Suprapubic skin (tissue), 4 donors: ENCODE measurements around the gene NOSIP.

Experiments
- POLR2A ChIP-seq, 2 donors: fragments of 450-650 bp; IDR thresholded peaks; one replicate each; pipeline ENCODE4 v1.6.1; 2017; ENCODE audit warnings: antibody characterized with exemption in 2 of 2, mild to moderate bottlenecking in 2 of 2, moderate library complexity in 2 of 2
- POLR2AphosphoS5 ChIP-seq, 3 donors: sonication (generic); formaldehyde crosslinking; IDR thresholded peaks; one replicate each; pipeline ENCODE4 v1.6.1; 2017; ENCODE audit warnings: antibody characterized with exemption in 3 of 3
- TF ChIP-seq, protein P1 (sequence below), 2 donors: fragments of 200-600 bp in 1 of 2; fragments of 450-650 bp in 1 of 2; sonication (generic) in 1 of 2; IDR thresholded peaks; one replicate each; pipeline ENCODE4 v1.5.1; 2016 to 2019; ENCODE audit warnings: antibody characterized with exemption in 2 of 2, mild to moderate bottlenecking in 1 of 2, moderate library complexity in 1 of 2

DNA sequence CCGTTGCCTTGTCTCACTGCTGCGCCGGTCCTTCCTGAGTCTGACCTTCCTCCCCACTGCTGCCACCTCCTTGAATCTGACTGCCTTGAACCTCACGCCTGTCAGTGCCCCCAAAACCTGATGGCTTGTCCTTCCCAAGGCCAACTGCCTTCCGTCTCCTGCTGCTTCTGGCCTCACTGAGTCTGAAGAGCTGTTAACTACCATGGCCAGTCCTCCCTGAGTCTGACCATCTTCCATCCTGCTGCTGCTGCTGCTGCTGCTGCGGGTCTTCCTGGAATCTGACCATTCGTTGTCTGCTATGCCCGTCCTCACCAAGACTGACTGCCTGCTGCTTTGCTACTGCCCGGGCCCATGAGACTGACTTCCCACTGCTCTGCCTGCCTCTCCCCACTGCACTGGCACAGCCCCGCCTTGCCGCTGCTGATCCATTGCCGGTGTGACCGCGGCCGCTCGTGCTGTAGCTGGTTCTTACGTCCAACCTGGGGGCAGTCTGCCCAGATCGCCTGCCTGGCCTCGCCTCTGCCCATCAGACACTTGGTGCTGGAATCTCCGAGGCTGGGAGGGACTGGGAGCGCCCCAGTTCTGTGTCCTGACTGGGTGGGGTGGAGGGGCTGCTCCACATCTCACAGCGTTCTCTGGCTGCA lies 55.4 kb downstream of the NOSIP start:
- TF ChIP-seq, protein P1, sequence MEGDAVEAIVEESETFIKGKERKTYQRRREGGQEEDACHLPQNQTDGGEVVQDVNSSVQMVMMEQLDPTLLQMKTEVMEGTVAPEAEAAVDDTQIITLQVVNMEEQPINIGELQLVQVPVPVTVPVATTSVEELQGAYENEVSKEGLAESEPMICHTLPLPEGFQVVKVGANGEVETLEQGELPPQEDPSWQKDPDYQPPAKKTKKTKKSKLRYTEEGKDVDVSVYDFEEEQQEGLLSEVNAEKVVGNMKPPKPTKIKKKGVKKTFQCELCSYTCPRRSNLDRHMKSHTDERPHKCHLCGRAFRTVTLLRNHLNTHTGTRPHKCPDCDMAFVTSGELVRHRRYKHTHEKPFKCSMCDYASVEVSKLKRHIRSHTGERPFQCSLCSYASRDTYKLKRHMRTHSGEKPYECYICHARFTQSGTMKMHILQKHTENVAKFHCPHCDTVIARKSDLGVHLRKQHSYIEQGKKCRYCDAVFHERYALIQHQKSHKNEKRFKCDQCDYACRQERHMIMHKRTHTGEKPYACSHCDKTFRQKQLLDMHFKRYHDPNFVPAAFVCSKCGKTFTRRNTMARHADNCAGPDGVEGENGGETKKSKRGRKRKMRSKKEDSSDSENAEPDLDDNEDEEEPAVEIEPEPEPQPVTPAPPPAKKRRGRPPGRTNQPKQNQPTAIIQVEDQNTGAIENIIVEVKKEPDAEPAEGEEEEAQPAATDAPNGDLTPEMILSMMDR (IDR thresholded peaks at IDR 0.05) = no peak
- TF ChIP-seq POLR2A (IDR thresholded peaks at IDR 0.05) (no peak), POLR2AphosphoS5 (IDR thresholded peaks at IDR 0.05) (no peak)
